Measurements from ENCODE around the gene ANGPT4. TPM values are rescaled to one million over a fixed set of nuclear protein-coding genes. Genes with fewer than 3 reads are reported as not detected.

The ANGPT4 gene, protein sequence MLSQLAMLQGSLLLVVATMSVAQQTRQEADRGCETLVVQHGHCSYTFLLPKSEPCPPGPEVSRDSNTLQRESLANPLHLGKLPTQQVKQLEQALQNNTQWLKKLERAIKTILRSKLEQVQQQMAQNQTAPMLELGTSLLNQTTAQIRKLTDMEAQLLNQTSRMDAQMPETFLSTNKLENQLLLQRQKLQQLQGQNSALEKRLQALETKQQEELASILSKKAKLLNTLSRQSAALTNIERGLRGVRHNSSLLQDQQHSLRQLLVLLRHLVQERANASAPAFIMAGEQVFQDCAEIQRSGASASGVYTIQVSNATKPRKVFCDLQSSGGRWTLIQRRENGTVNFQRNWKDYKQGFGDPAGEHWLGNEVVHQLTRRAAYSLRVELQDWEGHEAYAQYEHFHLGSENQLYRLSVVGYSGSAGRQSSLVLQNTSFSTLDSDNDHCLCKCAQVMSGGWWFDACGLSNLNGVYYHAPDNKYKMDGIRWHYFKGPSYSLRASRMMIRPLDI
- 0.05 TPM in 1 of 2 replicates, not detected in the other for total RNA-seq (2014; rRNA removed; shearing (Covaris generic))

DNA sequence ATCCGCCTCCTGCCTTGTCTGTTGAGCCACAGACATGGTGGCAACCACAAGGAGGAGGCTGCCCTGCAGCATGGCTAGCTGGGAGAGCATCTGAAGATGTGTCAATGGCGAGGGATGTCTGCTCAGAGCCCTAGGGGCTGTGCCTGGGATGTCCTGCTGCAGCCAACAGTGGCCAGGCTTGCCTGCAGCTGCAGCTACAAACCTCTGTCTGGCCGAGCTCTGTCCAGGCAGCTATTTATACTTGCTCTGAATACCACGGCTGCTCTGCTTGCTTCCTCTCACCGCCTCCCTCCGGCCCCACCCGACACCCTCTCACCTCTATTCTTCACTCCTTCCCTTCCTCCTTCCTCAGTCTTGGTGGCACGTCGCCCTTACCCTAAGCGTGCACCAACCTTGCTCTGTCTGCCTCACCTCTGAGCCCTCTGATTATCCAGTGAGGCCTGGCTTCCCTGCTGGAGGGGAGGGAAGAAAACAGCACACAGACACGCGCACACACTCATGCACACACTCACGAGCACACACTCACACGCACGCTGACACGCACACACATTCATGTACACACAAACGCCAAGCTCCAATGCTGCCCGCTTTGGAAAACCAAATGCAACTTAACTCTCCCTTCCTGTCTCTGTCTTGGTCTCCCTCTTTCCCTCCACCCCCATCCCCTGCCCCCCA, at the start of gene ANGPT4:
Gene ANGPT4 (minus strand): TSS at position 210 of the 675 bp plus-strand sequence. CDS start 120 bp downstream, at position 90.
- DNase-seq (ENCODE audit: low spot score), result no peak

DNA sequence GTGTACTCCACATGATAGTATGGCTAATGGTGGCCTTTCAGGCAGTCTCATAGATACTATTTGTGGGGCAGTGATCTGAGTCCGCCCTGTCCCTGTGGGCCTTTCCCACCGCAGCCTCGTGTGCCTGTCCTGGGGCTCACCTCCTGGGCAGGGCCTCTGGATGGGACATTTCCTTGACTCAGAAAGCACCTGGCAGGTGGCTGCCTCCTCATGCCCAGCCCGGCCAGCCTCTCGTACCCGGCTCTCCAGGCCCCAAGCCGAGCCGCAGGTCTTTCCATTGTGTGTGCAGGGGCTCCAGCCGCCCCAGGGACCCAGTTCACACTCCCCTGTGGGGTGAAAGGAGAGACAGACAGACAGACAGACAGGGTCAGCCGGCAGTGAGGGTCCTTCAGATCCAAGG, 47.7 kb upstream of the ANGPT4 start:
- DNase-seq (ENCODE audit: low spot score), result no peak

DNA sequence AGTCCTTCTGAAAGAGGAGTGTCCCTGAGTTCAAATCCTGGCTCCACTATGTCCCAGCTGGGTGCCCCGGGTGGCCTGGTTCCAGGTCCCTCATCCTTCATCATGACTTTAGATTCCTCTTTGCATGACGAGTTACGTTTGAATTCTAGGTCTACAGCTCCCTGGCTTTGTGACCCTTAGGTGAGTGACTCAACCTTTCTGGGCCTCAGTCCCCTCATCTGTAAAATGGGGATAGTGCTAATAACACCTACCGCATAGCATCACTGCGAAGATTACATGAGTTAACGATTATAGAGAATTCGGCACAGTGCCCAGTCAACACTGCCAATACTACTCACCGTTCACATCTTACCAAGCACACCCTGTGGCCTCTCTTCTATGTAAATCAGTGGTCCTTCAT, 46.5 kb upstream of the ANGPT4 start:
- DNase-seq (ENCODE audit: low spot score), result no peak

DNA sequence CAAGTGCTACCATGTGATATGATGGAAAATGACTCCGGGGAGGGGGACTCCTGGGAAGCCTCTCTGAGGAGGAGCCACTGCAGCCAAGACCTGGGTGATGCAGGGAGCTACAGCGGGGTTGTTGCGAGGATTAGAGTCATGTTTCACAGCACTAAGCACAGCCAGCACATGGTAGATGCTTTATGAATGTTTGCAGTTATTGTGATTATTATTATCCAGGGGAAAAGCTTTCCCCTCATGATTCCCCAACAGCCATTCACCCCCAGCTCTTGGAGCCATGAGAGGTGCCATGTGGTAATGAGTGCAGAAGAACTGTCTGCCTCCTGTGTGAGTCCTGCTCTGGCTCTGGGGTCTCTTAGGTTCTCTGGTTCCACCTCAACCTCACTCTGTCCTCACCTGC, 46.1 kb upstream of the ANGPT4 start:
- DNase-seq (ENCODE audit: low spot score), result no peak

DNA sequence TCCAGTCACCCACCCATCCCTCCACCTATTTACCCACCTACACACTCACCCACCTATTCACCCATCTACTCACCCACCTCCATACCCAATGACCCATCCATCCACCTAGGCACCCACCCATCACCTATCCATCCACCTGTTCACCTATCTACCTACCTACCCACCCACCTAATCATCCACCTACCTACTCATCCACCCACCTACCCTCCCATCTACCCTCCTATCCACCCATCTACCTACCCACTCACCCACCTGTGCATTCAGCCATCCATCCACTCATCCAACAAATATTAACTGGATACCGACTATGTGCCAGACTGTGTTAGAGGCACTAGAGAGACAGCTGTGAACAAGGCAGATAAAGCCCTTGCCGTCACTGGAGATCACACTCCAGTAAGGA, 45.6 kb upstream of the ANGPT4 start:
- no peak for DNase-seq (ENCODE audit: low spot score)

DNA sequence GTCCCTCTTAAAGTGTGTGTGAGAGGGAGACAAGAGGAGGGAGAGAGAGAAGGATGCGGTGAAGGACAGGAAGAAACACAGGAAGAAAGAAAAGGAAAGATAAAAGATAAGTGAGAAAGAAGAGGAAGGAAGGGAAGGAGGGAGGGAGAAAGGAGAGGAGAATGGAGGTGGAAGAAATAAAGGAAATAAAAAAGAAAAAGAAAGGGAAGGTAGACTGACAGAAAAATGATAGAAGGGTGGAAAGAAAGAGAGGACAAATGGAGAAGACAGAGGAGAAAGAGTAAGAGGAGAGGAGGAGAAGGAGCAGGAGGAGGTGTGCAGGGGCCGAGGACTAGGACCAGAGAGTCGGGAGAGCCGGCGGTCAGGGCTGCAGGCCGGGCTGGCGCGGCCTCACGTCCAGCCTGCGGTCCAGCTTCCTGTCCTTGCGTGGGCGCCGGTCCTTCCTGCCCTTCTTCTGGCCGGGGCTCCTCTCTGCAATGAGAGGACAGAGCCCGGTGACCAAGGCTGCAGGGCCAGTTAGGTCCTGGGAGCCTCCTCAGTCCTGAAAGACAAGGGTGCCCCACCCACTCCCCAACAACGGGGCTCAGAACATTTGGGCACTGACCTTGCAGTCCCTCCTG, 44.0 kb upstream of the ANGPT4 start:
- DNase-seq (ENCODE audit: low spot score), result no peak

DNA sequence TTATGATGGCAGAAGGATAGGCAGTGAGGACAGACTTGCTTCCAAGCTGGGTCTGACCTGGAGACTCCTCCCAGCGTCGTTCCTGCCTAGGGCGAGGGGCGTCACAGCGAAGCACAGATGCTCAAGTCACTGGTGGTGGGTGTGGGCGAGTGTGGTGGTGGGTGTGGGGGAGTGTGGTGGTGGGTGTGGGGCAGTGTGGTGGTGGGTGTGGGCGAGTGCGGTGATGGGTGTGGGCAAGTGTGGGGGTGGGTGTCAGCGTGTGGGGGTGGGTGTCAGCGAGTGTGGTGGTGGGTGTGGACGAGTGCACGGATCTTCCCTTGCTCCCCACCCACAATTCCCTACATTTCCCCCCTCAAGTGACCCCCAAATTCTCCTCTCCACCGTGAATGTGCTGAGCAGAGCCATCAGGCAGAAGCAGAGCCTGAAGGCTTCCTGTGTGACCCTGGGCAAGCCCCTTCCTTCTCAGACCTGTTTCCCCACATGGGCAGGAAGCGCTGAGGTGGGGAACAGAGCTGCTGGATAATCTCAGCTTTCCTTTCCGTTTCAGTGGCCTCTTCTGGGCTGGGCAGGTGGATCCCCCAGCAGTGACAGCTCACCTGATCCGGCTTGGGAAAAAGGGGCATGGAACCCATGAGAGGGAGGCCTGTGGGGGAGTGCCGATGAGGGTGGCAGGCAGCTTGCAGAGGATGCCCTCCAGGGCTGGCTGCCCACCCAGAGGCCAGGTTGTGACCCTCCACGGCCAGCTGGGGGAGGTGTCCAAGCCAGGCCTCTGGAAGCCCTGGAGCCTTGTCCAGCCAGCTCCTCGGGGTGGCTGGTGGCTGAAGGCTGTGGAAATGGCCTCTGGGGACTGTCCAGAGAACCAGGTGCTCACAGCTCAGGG, 43.0 kb upstream of the ANGPT4 start:
- no peak for DNase-seq (ENCODE audit: low spot score)

DNA sequence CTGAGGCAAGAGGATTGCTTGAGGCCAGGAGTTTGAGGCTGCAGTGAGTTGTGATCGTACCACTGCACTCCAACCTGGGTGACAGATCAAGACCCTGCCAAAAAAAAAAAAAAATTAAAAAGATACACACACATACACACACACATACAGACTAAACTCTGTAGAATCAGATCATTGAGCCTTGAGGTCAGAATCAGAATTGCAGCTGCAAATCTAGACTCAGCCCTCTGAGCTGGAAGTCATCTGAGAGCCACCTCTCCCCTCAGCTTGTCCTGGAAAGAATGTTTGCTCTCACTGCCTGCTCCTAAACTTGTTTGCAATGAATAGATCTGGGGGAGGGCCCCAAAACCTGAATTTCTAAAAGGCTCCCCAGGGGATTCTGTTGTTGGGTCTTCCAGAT, 41.4 kb upstream of the ANGPT4 start:
- DNase-seq (ENCODE audit: low spot score), result no peak

DNA sequence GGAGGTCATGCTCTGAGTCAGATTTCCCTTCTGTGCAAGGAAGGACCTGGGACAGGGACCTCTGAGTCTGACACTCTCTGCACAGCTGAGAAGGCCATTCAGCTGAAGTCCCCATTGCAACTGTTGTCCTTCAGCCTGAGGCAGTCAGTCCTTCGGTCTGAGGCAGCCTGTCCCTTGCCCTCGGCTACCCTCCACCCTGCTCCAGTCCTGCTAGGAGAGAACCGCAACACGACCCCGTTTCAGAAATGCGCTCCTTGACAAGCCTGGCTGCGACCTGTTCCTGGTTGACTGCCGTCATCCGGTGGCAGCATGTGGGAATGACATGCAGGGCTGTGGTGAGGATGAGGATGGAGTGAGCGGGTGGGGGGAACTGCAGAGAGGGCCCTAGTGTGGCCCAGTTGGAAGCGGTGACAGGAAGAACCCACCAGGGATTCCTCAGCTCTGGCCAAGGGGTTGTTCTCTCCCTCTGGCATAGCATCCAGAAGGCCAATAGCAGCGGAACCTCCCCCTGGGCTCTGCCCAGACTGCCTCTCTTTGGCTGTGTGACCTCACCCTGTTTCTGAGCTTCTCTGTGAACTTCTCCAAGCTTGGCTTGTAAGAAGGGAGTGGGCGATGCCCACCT, 40.3 kb upstream of the ANGPT4 start:
- peak; percentile 60 for DNase-seq (ENCODE audit: low spot score)

DNA sequence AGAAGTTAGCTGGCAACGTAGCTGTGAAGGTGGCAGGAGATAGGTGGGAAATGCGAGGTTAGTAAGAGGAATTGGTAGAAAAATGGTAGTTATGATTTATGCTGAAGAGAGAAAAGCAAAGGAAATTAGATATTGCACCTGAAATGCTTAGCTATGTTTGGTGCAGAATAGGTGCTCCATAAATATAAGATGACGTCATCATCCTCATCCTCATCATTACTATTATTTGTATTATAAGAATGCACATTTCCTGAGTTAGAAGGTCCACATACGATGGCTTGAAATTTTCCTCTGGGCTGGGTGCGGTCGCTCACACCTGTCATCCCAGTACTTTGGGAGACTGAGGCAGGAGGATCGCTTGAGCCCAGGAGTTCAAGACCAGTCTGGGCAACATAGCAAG, 39.5 kb upstream of the ANGPT4 start:
- no peak for DNase-seq (ENCODE audit: low spot score)

DNA sequence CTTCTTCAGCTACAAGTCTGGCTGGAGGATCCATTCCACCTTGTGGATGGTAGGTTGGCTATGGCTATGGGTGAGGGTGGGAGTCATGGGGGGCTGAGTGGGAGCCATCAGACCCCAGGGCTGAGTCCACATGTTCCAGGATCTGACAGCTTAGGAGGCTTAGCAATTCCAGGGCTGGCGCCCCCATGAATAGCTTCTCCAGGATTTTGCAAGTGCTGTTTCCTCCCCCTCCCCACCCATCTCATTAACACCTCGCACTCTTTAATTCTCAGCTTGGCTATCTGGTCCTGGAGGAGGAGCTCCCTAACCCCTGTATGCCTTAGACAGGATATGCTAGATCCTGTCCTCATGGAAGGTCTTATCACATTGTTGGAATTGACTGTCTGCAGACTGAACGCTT, 39.0 kb upstream of the ANGPT4 start:
- DNase-seq (ENCODE audit: low spot score), result no peak

DNA sequence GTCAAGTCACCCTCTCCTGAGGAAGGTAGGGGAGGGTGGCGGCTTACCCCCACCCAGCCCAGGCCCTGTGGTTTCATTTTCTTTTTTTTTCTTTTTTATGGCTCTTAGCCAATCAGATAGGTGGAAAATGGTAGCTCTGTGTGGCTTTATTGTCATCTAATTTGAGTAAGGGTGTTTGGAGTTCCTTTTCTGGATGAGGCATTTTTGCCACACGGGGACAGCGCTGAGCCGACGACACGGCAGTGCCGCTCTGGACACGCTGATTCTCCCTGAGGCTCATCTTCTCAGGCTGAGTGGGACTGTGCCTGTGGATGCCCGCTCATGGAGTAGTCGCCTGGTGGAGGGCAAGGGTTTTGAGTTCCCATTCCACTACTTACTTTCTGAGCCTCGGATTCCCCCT, 37.6 kb upstream of the ANGPT4 start:
- no peak for DNase-seq (ENCODE audit: low spot score)

DNA sequence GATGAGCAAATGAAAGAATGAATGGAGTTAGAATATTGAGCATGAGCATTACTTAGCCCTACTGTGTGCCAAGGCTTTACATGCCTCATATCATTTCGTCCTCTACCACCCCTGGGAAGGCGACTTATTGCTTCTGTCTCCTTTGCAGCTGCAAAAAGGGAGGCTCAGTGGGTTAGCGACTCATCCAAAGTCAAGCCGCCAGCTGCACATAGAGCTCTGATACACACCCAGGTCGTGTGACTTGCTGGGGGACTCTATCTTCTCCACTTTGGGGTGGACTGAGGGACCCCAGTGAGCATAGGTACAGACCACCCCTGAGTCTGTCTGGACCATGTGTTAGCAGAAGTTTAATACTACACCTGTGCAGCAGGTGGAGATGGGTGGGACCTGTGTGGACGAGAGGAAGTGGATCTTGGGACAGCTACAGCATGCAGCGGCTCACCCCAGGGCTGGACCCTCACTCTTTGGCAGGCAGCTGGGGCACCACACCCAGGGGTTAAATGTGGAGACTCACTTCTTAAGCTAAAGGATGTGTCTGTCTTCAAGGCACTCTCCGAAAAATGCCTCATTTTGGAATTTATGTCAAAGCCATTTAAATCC, 36.2 kb upstream of the ANGPT4 start:
- peak; percentile 44 for DNase-seq (ENCODE audit: low spot score)

DNA sequence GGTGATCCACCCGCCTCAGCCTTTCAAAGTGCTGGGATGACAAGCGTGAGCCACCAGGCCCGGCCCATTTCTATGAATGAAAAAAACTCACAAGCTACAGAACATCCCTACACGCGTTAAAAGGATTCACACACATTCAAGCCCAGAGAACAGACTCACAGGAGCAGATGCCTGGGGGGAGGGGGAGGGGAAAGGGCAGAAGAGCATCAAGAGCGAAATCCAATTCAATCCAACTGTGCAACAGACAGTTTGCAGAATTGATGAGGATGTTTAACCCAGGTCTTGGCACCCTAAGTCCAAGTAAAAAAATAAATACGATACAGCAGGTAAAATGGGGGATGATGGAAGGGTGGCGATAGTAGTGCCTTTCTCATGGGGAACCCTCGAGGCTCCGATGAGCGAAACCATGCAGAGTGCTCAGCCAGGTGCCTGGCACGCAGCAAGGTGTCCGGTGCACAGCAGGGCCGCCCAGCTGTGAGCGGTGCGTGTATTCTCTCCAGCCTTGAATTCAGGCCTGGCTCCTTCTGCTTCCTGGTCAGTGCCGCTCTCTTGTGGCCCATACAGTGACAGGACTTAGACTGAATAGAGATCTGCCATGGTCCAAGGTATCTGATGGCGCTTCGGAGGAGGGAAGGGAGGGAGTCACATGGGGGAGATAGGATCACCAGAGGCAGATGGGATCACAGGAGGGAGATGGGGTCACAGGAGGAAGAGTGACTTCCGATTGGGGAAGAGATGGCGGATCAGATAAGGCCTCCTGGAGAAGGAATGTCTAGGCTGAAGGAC, 35.4 kb upstream of the ANGPT4 start:
- no peak for DNase-seq (ENCODE audit: low spot score)

DNA sequence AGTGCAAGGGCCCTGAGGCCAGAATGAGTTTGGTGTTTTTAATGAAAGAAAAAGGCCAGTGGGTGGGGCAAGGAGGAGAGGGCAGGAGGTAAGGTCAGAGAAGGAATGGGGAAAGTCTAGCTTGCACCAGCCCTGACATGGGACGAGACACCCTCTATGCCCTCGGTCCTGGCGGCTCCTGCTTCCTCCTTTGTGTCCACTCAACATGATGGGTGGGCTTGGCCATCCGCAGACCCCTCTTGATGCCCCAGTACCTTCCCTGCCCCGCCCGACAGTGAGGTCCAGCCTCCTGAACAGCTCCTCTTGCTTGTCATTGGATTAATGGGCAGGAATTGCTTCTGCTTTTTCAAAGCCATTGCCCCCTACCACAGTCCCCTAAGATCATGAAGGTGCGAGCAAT, 33.6 kb upstream of the ANGPT4 start:
- DNase-seq (ENCODE audit: low spot score), result no peak

DNA sequence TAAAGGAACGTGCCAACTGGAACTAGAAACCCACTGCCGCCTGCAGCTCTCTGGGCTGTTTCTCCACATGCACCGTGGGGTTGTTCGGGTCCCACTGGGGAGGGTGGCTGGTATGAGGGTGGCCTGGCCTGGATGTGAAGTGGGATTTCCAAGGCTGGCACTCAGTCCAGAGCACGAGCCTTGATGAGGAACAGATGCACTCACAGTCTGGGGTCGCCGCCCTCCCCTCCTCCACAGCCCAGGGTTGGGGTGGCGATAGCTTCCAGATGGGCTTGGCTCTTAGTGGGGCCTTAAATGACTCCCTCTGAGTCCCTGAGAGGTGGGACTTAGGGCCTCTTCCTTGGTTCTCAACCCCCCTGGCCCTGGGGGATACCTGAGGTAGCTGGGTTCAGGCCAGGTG, 30.7 kb upstream of the ANGPT4 start:
- DNase-seq (ENCODE audit: low spot score), result no peak

DNA sequence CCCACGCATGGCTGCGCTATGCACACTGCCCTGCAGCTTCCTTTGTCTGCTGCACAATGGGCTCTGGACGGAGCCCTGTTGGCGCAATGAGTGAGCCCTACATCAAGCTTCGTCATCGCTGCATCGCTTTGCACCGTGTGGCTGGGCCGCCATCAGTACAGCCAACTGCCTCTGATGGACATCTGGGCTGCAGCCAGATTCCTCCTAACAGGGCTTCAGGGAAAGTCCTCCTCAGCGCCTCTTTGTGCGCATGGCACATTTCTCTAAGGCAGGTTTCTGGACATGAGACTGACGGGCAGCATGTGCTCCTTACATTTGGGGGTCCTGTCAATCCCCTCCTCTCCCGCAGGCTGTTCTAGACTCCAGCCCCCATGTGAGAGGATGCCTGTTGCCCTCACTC, 29.7 kb upstream of the ANGPT4 start:
- no peak for DNase-seq (ENCODE audit: low spot score)

DNA sequence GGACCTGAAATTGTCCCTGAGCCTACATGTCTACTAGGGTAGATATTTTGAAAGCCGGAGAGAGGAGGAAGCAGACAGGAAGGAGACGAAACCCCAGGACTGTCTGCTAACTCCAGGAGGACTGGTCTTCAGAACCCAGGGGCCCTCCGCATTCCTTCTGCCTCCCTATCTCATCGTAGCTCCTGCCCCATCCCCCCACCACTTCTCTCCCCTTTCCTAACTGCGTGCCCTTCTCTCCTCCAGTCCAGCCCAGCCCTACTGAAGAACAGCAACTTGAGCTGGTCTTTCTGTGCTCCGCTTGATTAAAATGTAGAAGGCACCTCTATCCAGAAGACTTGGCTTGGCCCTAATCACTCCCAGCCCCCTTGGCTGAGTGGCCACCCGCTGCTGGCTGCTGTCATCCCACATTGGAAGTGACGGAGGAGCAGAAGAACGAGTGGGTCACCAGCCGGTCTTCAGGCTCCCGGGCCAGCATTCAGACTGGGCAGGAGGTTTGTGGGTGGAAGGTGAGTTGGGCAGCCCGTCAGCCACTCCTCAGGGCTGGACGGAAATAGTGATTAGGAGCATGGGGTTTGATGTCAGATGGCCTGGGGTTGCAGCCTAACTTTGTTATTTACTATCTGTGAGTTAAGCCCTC, 28.8 kb upstream of the ANGPT4 start:
- no peak for DNase-seq (ENCODE audit: low spot score)

DNA sequence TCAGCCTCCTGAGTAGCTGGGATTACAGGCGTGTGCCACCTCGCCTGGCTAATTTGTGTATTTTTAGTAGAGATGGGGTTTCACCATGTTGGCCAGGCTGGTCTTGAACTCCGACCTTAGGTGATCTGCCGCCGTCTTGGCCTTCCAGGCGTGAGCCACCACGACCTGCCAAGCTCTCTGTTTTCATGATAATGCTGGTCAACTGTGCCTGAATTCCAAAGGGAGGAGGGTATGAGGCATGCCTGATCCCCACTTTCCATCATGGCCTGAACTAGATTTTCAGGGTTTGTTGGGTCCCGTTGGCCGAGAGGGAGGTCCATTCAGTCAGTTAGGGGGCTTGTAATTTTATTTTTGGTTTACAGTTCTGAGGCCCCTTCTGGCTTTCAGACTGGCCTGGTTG, 28.0 kb upstream of the ANGPT4 start:
- no peak for DNase-seq (ENCODE audit: low spot score)

DNA sequence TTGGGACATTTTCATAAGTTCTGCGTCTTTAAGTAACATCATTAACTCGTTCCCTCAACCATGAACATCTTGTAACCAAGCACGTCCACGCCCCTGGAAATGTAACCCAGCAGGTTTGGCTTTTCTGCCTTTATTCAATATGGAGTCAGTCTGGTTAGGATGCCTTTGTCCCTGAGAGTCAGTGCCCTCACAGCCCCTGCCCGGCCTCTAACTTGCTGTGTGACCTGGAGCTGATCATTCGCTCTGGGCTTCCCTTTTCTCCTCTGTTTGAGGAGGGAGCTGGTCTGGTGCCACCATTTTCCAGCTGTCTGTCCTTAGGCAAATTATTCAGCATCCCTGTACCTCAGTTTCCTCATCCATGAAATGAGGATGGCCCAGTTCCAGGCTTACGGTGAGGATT, 26.5 kb upstream of the ANGPT4 start:
- no peak for DNase-seq (ENCODE audit: low spot score)
